OCI-LY3 (cell line): ENCODE data around the gene ACAP2.
A peak's percentile ranks its signal among the peaks of the same experiment; 100 is the strongest.

Experiments used
- H2AFZ ChIP-seq: fragments of 200-600, 300-600 bp; shearing (Covaris generic); 2 replicates; pipeline ENCODE4 v1.6.0; 2014; ENCODE audit warnings: antibody characterized with exemption, low read depth, low read length
- H3K27ac ChIP-seq: fragments of 200-600, 300-600 bp; sonication (generic); 2 replicates; pipeline ENCODE4 v1.5.1; 2014; ENCODE audit warnings: mild to moderate bottlenecking, low read length, moderate library complexity, mixed read lengths
- H3K27me3 ChIP-seq: fragments of 200-600, 300-600 bp; sonication (generic); 2 replicates; pipeline ENCODE4 v1.6.1; 2014; ENCODE audit warnings: low read depth, low read length, mixed read lengths
- H3K36me3 ChIP-seq: fragments of 200-600, 300-600 bp; sonication (generic); replicated peaks from 2 replicates; pipeline ENCODE3; 2014; ENCODE audit warnings: low read depth, low read length, mixed read lengths
- H3K4me1 ChIP-seq: fragments of 300-600, 200-600 bp; sonication (generic); 2 replicates; pipeline ENCODE4 v1.6.1; 2014; ENCODE audit warnings: low read length, mixed read lengths
- H3K4me2 ChIP-seq: fragments of 200-600, 300-600 bp; sonication (generic); 2 replicates; pipeline ENCODE4 v1.6.1; 2014; ENCODE audit warnings: low read length, mixed read lengths
- H3K4me3 ChIP-seq: fragments of 300-600, 200-600 bp; sonication (generic); 2 replicates; pipeline ENCODE4 v1.5.1; 2014; ENCODE audit warnings: antibody characterized with exemption, mild to moderate bottlenecking, low read length, moderate library complexity
- H3K79me2 ChIP-seq: fragments of 300-600, 200-600 bp; shearing (Covaris generic); 2 replicates; pipeline ENCODE4 v1.6.1; 2014; ENCODE audit warnings: mild to moderate bottlenecking, low read length, mixed read lengths
- H3K9ac ChIP-seq: fragments of 300-600, 200-600 bp; shearing (Covaris generic); 2 replicates; pipeline ENCODE4 v1.6.0; 2014; ENCODE audit warnings: mild to moderate bottlenecking, low read length, moderate library complexity
- H3K9me3 ChIP-seq: fragments of 200-600, 300-600 bp; shearing (Covaris generic); 2 replicates; pipeline ENCODE4 v1.6.1; 2014; ENCODE audit warnings: low read length, mixed read lengths; ENCODE audit not compliant: insufficient read depth
- H4K20me1 ChIP-seq: fragments of 200-600, 300-600 bp; sonication (generic); 2 replicates; pipeline ENCODE4 v1.6.1; 2016; ENCODE audit warnings: low read length, mixed read lengths; ENCODE audit not compliant: insufficient read depth
- EZH2phosphoT487 ChIP-seq: fragments of 200-600 bp; shearing (Covaris generic); IDR thresholded peaks from 2 replicates; pipeline ENCODE4 v1.6.1; 2018; ENCODE audit warnings: antibody characterized with exemption, mixed run types, low read depth
- TF ChIP-seq, protein P1 (sequence below): fragments of 200-600, 300-600 bp; sonication (generic); IDR thresholded peaks from 2 replicates; pipeline ENCODE4 v1.5.1; 2014; ENCODE audit warnings: antibody characterized with exemption, low read length, low read depth

Gene ACAP2

GRCh38 chr3:195394700-195395099 lies 48.1 kb downstream of the ACAP2 start:
- Histone ChIP-seq H3K79me2 (peaks cover 29% of the 10 kb centered on the region; the same call in 1 of the 2 replicates), H3K27me3 (no peaks in the 10 kb centered on the region), H3K4me1 (peaks cover 11% of the 10 kb centered on the region), H3K9me3 (no peaks in the 10 kb centered on the region), H2AFZ (no peak overlapping the region), H3K4me3 (peak overlapping the region; percentile 30), H3K4me2 (peak overlapping the region; percentile 37), H3K9ac (no peak overlapping the region), H3K27ac (no peak overlapping the region), H3K36me3 (no peaks in the 10 kb centered on the region), H4K20me1 (peaks cover 4% of the 10 kb centered on the region; the same call in 1 of the 2 replicates)
- no peak for TF ChIP-seq EZH2phosphoT487
- TF ChIP-seq, protein P1, sequence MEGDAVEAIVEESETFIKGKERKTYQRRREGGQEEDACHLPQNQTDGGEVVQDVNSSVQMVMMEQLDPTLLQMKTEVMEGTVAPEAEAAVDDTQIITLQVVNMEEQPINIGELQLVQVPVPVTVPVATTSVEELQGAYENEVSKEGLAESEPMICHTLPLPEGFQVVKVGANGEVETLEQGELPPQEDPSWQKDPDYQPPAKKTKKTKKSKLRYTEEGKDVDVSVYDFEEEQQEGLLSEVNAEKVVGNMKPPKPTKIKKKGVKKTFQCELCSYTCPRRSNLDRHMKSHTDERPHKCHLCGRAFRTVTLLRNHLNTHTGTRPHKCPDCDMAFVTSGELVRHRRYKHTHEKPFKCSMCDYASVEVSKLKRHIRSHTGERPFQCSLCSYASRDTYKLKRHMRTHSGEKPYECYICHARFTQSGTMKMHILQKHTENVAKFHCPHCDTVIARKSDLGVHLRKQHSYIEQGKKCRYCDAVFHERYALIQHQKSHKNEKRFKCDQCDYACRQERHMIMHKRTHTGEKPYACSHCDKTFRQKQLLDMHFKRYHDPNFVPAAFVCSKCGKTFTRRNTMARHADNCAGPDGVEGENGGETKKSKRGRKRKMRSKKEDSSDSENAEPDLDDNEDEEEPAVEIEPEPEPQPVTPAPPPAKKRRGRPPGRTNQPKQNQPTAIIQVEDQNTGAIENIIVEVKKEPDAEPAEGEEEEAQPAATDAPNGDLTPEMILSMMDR: no peak

DNA sequence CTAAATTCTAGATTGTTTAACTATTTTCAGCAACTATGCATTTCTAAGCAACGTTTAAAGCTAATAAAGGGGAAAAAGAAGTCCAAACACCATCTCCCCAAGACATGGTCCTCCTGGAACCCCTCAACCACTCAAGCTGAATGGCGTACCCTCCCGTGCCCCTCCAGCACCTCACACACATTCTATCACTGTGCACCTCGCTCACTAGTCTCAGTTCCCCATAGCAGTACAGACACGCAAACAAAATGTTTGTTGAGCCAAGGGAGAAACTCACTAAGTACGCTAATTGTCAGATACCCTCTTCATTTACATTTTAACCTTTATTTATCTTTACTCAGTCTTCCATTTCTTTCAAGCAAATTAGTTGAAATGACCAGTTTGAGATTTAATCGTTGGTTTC lies 48.8 kb downstream of the ACAP2 start:
- Histone ChIP-seq H3K4me3 (peak overlapping the region; percentile 30), H3K79me2 (peaks cover 26% of the 10 kb centered on the region; the same call in 1 of the 2 replicates), H3K4me1 (peaks cover 11% of the 10 kb centered on the region), H3K9me3 (no peaks in the 10 kb centered on the region), H3K27me3 (no peaks in the 10 kb centered on the region), H3K36me3 (no peaks in the 10 kb centered on the region), H2AFZ (no peak overlapping the region), H4K20me1 (peaks cover 4% of the 10 kb centered on the region; the same call in 1 of the 2 replicates), H3K4me2 (peak overlapping the region; percentile 37), H3K27ac (no peak overlapping the region), H3K9ac (no peak overlapping the region)
- TF ChIP-seq, protein P1: no peak
- no peak for TF ChIP-seq EZH2phosphoT487

DNA sequence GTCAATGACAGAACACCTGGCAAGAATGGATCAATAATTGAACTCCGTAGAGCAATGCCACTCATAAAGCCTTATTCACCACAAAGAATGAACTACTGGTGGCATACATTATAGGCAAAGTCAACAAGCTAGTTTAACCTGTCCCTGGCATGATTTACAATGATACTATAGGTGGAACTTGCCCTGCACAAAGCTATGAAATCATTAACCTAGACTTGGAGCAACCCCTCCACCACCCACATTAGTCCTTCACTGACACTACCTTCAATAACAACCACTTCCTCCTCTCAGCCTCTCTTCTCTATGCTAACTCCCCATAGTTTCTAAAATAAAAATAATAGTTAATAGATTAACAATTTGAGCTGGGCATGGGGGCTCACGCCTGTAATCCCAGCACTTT lies 54.4 kb downstream of the ACAP2 start:
- H3K36me3 ChIP-seq: no peaks in the 10 kb centered on the region
- no peak overlapping the region for H3K9ac ChIP-seq
- TF ChIP-seq EZH2phosphoT487: no peak
- TF ChIP-seq, protein P1: no peak
- H3K79me2 ChIP-seq: peaks cover 3% of the 10 kb centered on the region; the same call in 1 of the 2 replicates
- H3K4me1 ChIP-seq: no peaks in the 10 kb centered on the region
- no peaks in the 10 kb centered on the region for H3K9me3 ChIP-seq
- no peak overlapping the region for H3K27ac ChIP-seq
- H2AFZ ChIP-seq: no peak overlapping the region
- H3K4me2 ChIP-seq: no peak overlapping the region
- no peaks in the 10 kb centered on the region for H3K27me3 ChIP-seq
- 0 out of 2 replicates have a peak, but pooled peaks cover 4% of the 10 kb centered on the region for H4K20me1 ChIP-seq
- no peak overlapping the region for H3K4me3 ChIP-seq

DNA sequence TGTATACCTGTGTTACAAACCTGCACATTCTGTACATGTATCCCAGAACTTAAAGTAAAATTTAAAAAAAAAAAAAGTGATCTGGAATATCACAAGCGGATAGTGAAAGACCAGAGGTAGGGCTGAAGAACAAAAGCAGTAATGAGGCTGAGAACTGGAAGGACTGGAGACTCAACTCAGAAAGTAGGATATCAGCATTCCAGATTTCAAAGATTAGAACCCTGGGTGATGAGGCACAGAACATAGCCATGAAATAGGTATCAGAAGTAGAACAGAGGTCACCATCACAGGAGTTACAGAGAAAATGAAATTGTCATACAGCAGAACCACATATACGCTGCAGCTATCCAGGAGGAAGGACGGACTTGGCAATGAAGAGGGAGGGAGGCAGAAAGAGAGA lies 56.1 kb downstream of the ACAP2 start:
- TF ChIP-seq, protein P1: no peak
- no peak for TF ChIP-seq EZH2phosphoT487
- Histone ChIP-seq H3K4me3 (no peak overlapping the region), H3K79me2 (no peaks in the 10 kb centered on the region), H3K4me1 (no peaks in the 10 kb centered on the region), H3K36me3 (no peaks in the 10 kb centered on the region), H3K9me3 (no peaks in the 10 kb centered on the region), H3K4me2 (no peak overlapping the region), H3K9ac (no peak overlapping the region), H4K20me1 (0 out of 2 replicates have a peak, but pooled peaks cover 4% of the 10 kb centered on the region), H2AFZ (no peak overlapping the region), H3K27ac (no peak overlapping the region), H3K27me3 (no peaks in the 10 kb centered on the region)
